MG63 (cell line): ENCODE measurements around the gene KIF22. TPM values are rescaled to one million over a fixed set of nuclear protein-coding genes. Genes with fewer than 3 reads are reported as not detected.

Experiments
- DNase-seq: peaks from one replicate; pipeline ENCODE4 v3.0.0-alpha.2; 2020
- H3K27me3 ChIP-seq: fragments of 250-450 bp; sonication (Bioruptor Pico); 2 replicates; pipeline ENCODE4 v1.5.1; 2020; ENCODE audit warnings: mild to moderate bottlenecking, moderate library complexity
- H3K36me3 ChIP-seq: fragments of 250-450 bp; sonication (Bioruptor Pico); 2 replicates; pipeline ENCODE4 v1.5.1; 2020; ENCODE audit warnings: mild to moderate bottlenecking, moderate library complexity
- H3K4me3 ChIP-seq: fragments of 250-450 bp; sonication (Bioruptor Pico); 2 replicates; pipeline ENCODE4 v1.5.1; 2020; ENCODE audit warnings: mild to moderate bottlenecking, moderate library complexity
- H3K9me3 ChIP-seq: fragments of 250-450 bp; sonication (Bioruptor Pico); 2 replicates; pipeline ENCODE4 v1.5.1; 2020; ENCODE audit warnings: mild to moderate bottlenecking, moderate library complexity
- total RNA-seq: library from RNA; depleted of rRNA; stranded (reverse); fragments of >200 nt; shearing (Covaris generic); gene quantifications from 2 replicates; pipeline ENCODE4 v1.2.3, GENCODE V29; 2014; ENCODE audit warnings: low replicate concordance

Gene KIF22
- total RNA-seq, 1 experiment from 2014 or later, result 134 TPM

DNA sequence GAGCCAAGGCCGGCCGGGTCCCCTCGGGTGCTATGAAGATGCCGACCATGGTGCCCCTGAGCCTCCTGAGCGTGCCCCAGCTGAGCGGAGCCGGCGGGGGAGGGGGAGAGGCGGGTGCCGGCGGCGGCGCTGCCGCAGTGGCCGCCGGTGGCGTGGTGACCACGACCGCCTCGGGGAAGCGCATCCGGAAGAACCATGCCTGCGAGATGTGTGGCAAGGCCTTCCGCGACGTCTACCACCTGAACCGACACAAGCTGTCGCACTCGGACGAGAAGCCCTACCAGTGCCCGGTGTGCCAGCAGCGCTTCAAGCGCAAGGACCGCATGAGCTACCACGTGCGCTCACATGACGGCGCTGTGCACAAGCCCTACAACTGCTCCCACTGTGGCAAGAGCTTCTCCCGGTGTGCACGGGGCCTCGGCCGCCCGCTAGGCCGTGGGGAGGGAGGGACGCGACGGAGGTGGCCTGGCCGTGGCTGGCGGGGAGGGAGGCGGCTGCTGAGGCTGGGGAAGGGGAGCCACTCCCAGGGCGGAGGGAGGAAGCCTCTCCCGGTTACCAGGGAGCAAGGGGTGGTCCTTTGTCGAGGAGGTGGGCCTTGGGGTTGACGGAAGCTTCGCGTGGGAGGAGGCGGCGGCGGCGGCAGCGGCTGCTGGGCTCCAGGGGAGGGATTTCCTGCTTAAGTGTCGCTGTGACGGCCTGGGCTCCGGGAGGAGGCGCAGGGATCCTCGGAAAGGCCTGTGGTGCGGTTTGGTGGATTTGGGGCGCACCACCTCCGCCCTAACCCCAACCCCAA lies 17.1 kb downstream of the KIF22 start:
- Histone ChIP-seq H3K27me3 (no peaks in the 10 kb centered on the region), H3K36me3 (peaks cover 49% of the 10 kb centered on the region), H3K9me3 (no peaks in the 10 kb centered on the region), H3K4me3 (peak overlapping the region; percentile 72)
- DNase-seq, result peak; percentile 96

DNA sequence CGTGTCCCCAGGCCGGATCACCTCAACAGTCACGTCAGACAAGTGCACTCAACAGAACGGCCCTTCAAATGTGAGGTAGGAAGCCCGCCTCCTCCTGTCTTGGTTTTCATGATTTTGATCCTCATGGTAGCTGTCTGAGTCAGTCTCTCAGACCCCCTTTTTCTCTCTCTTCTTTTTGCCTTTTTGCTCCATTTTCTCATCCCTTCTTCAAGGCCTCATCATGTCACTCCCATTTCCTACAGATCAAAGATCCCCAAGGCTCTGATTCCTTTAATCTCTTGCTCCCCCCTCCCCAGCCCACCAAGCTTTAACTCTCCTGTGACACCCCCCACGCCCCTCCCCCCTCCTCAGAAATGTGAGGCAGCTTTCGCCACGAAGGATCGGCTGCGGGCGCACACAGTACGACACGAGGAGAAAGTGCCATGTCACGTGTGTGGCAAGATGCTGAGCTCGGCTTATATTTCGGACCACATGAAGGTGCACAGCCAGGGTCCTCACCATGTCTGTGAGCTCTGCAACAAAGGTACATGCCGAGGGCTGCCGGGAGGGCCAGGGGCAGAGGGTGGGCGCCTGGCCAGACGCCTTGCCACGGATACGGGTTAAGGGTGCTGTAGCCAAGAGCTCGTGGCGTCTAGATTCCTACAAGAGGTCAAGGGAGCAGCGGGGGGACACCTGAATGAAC lies 17.8 kb downstream of the KIF22 start:
- Histone ChIP-seq H3K27me3 (no peaks in the 10 kb centered on the region), H3K4me3 (peak overlapping the region; percentile 72), H3K36me3 (peaks cover 43% of the 10 kb centered on the region), H3K9me3 (no peaks in the 10 kb centered on the region)
- no peak for DNase-seq

DNA sequence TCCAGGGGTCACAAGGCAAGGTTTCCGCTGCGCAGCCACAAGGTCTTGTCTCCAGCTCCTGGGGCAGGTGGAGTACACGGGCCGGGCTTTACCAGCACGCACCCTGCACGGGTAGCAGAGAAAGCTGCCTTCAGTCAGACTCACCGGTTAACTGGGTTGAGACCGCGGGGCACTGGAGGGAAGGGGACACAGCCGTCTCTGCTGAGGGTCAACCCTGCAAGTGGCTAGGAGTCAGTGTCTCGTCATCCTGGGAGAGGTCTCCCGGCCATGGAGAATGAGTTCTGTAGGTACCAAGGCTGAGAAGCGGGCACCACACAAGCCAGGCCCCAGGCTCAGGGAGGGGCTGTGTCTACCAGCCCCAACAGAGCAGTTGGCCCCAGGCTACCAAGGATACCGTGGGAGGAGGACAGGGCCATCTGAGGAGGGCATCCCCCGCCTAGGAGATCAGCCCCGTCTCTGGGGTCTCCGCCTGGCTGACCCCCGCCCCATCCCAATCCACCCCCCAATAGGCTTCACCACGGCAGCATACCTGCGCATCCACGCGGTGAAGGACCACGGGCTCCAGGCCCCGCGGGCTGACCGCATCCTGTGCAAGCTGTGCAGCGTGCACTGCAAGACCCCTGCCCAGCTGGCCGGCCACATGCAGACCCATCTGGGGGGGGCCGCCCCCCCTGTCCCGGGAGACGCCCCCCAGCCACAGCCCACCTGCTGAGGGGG lies 18.6 kb downstream of the KIF22 start:
- Histone ChIP-seq H3K9me3 (no peaks in the 10 kb centered on the region), H3K4me3 (peak overlapping the region; percentile 72), H3K27me3 (no peaks in the 10 kb centered on the region), H3K36me3 (peaks cover 39% of the 10 kb centered on the region)
- DNase-seq, result no peak

DNA sequence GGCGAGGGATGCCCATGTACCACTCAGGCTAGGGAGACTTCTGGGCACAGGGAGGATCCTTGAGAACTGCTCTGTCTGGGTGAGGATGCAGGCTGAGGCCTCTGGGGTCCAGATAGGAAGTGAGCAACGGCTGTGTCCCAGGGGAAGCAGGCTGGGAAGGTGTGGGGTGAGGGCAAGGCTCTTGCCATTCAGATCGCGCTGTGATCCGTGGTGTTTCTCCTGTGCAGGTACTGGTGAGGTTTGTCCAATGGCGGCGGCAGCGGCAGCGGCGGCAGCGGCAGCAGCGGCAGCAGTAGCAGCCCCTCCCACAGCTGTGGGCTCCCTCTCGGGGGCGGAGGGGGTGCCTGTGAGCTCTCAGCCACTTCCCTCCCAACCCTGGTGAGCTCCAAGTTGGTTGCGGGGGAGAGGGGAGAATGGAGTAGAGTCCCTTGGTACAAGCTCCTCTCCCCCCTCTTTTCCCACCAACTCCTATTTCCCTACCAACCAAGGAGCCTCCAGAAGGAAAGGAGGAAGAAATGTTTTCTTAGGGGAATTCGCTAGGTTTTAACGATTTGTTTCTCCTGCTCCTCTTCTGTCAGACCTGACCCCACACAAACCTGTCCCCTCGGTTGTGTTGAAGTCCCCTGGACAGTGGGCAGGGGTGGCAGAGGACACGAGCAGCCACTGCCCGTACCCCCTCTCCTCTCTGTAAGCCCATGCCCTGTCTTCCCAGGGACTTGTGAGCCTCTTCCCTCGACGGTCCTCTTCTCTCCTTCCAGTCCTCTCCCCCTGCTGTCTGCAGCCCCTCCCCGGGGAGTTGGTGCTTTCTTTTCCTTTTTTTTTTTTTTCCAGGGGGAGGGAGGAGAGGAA lies 19.5 kb downstream of the KIF22 start:
- Histone ChIP-seq H3K27me3 (no peaks in the 10 kb centered on the region), H3K4me3 (no peak overlapping the region), H3K9me3 (no peaks in the 10 kb centered on the region), H3K36me3 (peaks cover 36% of the 10 kb centered on the region)
- peak; percentile 36 for DNase-seq

DNA sequence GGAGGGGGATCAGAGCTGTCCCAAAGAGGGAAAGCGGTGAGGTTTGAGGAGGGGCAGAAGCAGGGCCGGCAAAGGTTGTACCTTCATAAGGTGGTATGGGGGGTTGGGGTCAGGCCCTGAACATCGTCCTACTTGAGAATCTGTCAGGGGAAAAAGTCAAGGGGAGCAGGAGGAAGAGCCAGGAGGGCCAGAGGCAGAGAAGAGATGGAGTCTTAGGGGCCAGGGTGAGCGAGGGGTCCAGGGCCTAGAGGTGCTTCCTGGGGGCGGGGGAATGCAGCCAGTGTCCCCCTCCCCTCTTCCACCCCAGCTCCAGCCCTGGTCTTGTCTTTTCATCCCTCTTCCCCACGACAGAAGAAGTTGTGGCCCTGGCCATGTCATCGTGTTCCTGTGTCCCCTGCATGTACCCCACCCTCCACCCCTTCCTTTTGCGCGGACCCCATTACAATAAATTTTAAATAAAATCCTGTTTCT lies 20.2 kb downstream of the KIF22 start:
- no peaks in the 10 kb centered on the region for H3K9me3 ChIP-seq
- no peaks in the 10 kb centered on the region for H3K27me3 ChIP-seq
- H3K4me3 ChIP-seq, result no peak overlapping the region; the same call in 1 of the 2 replicates
- H3K36me3 ChIP-seq, result peaks cover 35% of the 10 kb centered on the region
- DNase-seq, result no peak

DNA sequence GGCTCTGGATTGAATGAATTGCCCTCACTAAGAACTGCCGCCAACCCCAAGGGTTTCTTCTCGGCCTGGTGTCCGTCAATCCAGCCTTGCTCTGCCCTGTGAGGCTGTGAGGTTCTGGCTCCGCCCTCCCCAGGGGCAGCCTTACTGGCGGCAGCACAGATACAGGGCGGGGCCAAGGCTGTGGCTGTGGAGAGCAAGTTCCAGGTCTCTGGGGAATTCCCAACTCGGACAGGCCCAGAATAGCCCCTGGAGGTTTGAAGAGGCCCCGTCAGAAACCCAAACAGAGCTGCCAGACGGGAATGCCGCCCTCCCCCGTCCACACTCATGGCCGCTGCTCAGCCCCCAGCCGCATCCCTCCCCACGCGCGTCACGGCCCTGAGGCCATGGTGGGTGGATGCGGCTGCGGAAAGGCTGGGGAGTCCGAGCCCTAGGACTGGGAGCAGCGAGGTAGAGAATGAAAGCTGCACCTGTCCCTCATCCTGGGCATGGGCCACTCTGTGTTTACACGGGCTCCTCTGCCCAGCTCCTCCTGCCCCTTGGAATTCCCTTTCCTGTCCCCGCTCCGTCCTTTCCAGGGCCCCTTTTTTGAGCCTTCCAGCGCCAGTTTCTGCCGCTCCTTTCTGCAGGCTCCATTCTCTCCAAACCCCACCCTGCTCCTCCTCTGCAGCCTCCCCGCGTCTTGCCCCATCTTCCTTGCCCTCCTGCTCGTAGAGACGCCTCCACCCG lies 20.8 kb downstream of the KIF22 start:
- no peaks in the 10 kb centered on the region for H3K27me3 ChIP-seq
- peak overlapping the region; percentile 53 for H3K4me3 ChIP-seq
- H3K36me3 ChIP-seq, result peaks cover 35% of the 10 kb centered on the region
- H3K9me3 ChIP-seq, result no peaks in the 10 kb centered on the region
- DNase-seq, result peak; percentile 99

DNA sequence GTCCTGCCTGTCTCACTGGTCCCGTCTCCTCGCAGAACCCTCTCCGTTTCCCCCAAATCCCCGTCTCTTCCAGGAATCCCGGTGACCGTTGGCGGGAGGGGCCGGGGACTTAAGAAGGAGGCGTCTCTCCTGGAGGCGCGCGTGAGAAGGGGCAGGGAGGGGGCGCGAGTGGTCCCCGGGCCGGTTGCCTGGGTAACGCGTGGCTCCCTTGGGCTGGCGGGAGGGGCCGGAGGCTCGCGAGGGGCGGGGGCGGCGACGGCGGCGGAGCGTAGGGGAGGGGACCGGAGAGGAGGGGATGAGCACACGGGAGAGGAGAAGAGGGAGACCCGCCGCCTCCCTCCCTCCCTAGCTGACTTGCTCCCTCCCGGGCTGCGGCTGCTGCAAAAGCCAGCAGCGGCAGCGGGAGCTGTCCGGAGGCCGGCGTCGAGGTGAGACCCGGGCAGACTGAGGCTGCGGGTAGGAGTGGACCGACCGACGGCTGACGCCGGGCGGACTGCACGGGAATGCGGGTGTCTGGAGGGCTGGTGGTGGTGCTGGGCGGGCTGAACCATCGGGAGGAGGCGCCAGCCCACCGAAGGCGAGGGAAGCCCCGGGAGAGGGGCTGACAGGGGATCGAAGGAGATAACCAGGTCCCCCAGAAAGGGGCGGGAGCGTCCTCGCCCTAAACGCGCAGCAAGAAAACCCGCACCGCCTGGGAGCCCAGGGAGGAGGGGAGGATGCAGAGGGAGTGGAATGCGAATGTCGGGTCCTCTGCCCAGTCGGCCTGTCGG lies 21.5 kb downstream of the KIF22 start, which contains the start of gene PRRT2:
PRRT2 (plus strand) TSS at position 298 of the 770 bp plus-strand sequence. CDS start 862 bp downstream, outside the sequence.
- peaks cover 35% of the 10 kb centered on the region for H3K36me3 ChIP-seq
- no peaks in the 10 kb centered on the region for H3K27me3 ChIP-seq
- peak; percentile 74 for DNase-seq
- H3K4me3 ChIP-seq, result peak within 1 kb of the TSS; percentile 53
- no peaks in the 10 kb centered on the region for H3K9me3 ChIP-seq

DNA sequence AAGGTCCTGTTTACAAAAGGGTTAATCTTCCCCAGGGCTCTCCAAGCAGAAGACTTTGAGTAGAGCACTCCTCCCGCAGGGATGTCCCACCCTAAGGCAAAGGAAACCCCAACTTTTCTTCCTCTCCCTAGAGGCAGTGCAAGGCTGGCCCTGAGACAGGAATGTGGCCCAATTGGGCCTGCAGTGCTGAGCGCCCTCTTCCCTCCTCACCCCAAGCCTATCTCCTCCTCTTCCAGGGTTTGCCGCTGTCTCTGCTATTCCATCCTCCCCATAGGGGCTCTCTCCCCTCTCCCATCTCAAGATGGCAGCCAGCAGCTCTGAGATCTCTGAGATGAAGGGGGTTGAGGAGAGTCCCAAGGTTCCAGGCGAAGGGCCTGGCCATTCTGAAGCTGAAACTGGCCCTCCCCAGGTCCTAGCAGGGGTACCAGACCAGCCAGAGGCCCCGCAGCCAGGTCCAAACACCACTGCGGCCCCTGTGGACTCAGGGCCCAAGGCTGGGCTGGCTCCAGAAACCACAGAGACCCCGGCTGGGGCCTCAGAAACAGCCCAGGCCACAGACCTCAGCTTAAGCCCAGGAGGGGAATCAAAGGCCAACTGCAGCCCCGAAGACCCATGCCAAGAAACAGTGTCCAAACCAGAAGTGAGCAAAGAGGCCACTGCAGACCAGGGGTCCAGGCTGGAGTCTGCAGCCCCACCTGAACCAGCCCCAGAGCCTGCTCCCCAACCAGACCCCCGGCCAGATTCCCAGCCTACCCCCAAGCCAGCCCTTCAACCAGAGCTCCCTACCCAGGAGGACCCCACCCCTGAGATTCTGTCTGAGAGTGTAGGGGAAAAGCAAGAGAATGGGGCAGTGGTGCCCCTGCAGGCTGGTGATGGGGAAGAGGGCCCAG lies 22.4 kb downstream of the KIF22 start:
- DNase-seq, result no peak
- Histone ChIP-seq H3K4me3 (peak overlapping the region; percentile 53), H3K36me3 (peaks cover 32% of the 10 kb centered on the region), H3K27me3 (no peaks in the 10 kb centered on the region), H3K9me3 (no peaks in the 10 kb centered on the region)

DNA sequence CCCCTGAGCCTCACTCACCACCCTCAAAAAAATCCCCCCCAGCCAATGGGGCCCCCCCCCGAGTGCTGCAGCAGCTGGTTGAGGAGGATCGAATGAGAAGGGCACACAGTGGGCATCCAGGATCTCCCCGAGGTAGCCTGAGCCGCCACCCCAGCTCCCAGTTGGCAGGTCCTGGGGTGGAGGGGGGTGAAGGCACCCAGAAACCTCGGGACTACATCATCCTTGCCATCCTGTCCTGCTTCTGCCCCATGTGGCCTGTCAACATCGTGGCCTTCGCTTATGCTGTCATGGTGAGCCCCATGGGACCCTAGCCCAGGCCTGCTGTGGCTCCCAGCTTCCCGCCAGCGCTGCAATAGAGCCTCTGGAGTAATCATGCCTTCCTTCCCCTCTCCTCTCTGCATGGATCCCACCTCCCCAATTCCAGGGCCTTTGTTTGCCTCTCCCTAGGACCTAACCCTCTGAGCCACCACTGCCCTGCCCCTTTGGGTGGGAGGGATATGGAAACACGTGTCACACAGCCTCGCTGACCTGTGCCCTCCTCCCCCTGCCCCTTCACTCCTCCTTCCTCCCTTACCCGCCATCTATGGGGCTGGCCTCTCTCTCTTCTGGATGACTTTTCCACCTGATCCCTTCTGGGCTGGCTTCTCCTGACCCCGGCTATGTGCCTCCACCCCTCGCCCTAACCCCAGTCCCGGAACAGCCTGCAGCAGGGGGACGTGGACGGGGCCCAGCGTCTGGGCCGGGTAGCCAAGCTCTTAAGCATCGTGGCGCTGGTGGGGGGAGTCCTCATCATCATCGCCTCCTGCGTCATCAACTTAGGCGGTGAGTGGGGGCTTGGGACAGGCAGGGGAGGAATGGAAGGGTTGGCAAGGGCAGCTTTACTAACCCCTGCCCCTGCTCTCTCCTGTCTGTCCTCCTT lies 23.4 kb downstream of the KIF22 start:
- Histone ChIP-seq H3K9me3 (no peaks in the 10 kb centered on the region), H3K4me3 (no peak overlapping the region), H3K36me3 (peaks cover 32% of the 10 kb centered on the region), H3K27me3 (no peaks in the 10 kb centered on the region)
- DNase-seq, result no peak

DNA sequence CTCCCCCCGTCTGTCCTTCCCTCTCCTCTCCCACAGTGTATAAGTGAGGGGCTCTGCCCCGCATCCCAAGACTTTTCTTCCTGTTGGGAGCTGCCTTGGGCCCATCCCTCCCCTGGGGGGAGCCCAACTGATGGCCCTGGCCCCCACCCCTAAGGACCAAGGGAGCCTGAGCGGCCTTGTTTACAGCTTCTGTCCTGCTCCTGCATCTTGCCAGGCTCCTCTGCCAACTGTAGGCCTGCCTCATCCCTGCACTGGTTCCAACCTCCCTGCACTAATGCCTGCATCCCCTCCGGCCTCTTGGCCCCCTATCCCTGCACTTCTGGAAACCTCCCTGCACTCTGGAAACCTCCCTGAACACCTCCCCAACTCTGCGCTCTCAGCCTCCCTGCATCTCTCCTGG lies 24.0 kb downstream of the KIF22 start:
- DNase-seq, result no peak
- H3K4me3 ChIP-seq, result no peak overlapping the region

DNA sequence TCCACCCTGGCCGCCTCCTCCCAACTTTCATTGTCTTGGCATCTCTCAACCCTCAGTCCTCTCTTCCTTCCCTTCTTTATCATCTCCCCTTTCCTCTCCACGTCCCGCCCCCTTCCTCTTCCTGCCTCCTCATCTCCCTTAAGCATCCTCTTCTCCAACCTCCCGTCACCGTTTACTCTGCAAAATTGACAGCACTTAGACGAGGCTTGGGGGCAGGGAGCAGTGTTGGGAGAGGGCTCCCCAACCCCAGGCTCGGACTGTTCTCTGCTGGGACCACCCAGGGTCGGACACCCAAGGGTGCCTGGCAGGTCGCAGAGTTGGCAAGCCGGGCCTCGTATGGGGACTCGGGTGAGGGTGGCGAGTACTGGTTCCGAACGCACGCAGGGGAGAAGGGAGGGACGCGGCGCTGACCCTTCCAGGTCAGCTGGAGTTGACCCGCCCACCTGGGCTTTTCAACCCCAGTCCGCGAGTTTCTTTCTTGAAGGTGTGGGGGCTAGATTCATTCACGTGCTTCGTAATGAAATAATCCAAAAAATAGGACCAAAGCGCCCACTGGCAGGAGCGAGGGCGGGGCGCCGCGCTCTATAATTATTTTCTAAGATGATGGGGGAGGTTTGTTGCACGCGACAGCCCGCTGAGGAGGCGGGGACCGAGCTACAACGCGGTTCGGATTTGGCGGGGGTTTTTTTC lies 24.6 kb downstream of the KIF22 start:
- H3K36me3 ChIP-seq, result peaks cover 33% of the 10 kb centered on the region
- H3K27me3 ChIP-seq, result no peaks in the 10 kb centered on the region
- peak overlapping the region; percentile 83 for H3K4me3 ChIP-seq
- peak; percentile 52 for DNase-seq
- no peaks in the 10 kb centered on the region for H3K9me3 ChIP-seq

More for the DNA sequence above, 24.0 kb downstream of the KIF22 start:
- peaks cover 33% of the 10 kb centered on the region for H3K36me3 ChIP-seq
- no peaks in the 10 kb centered on the region for H3K27me3 ChIP-seq
- H3K9me3 ChIP-seq, result no peaks in the 10 kb centered on the region

DNA sequence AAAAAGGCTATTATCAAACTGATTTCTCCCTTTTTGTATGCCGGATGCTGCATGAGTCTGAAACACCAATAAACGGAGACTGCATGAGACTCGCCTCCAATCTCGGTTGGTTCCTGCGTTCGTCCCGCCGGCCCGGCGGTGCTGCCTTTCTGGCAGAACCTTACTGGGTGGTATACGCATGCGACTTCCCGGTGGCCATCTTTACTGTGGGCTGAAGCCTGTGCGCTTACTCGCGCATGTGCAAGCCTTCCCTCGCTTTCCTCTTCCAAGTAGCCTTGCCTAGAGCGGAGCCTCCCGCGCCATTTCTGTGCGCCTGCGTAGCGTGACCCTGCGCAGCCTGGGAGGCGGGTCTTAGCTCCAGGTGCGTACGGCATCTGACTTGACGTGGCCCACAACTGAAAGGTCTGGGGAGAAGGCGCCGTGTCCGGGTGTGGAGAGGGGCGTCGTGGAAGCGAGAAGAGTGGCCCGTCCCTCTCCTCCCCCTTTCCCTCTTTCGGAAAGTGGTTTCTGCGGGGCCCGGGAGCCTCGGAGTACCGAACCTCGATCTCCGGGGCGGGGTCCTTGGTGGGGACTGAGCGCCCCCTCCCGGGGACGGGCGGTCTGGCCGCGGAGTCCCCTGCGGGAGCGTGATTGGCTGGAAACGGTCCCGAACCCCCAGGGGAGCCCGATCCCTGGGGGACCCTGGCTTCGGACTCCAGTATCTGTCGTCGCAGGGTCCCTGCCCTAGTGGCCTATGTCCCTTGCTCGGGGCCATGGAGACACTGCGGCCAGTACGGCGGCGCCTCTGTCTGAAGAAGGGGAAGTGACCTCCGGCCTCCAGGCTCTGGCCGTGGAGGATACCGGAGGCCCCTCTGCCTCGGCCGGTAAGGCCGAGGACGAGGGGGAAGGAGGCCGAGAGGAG lies 25.5 kb downstream of the KIF22 start, which contains the start of gene PAGR1:
PAGR1 (plus strand) TSS at position 360 of the 901 bp plus-strand sequence; CDS start at position 734, 374 bp downstream.
- H3K27me3 ChIP-seq, result no peaks in the 10 kb centered on the region
- H3K4me3 ChIP-seq, result peak within 1 kb of the TSS; percentile 83
- no peaks in the 10 kb centered on the region for H3K9me3 ChIP-seq
- DNase-seq, result peak; percentile 98
- H3K36me3 ChIP-seq, result peaks cover 36% of the 10 kb centered on the region
